K562 (cell line): Measurements from ENCODE around the gene OR2T29. TPM values are rescaled to one million over a fixed set of nuclear protein-coding genes. Genes with fewer than 3 reads are reported as not detected.

ENCODE experiments used
- ATAC-seq: fragments of 200-7000 bp; cut with Tn5 transposase; 3 replicates; pipeline ENCODE4 v1.9.1; 2020; ENCODE audit warnings: moderate library complexity
- BruUV-seq: library from RNA; stranded (reverse); fragments of 400-500 nt; replicated peaks from 2 replicates; lab custom pipeline; 2021; lab: Mats Ljungman, UMichigan
- CTCF ChIA-PET: fragments of 300-600 bp; formaldehyde crosslinking; extraction: SDS; loops from one replicate; lab custom pipeline; 2021; ENCODE audit warnings: low intra/inter-chr PET ratio; lab: Yijun Ruan, JAX
- POLR2A ChIA-PET: fragments of 300-600, 350-650 bp; sonication (Branson Sonifier 250); formaldehyde crosslinking; extraction: SDS; loops from one replicate; lab custom pipeline; 2021; ENCODE audit warnings: antibody characterized with exemption, inconsistent platforms; lab: Yijun Ruan, JAX
- DNase-seq, 4 experiments: peaks; one replicate each; pipeline versions ENCODE4 v3.0.0 to v3.0.0-alpha.2; 2011 to 2018; ENCODE audit warnings: low spot score in 3 of 4, mixed read lengths in 3 of 4; ENCODE audit errors: extremely low read depth in 1 of 4
- FAIRE-seq: peaks from 2 replicates; lab custom pipeline; 2011; peaks lifted over from hg19 to GRCh38; lab: Jason Lieb, UNC
- H2AFZ ChIP-seq: 2 replicates; pipeline ENCODE4 v1.6.0; 2011; ENCODE audit warnings: low read depth, low read length, control low read depth, inconsistent platforms
- H3K27ac ChIP-seq: fragments of 200-600 bp; 3 replicates; pipeline ENCODE4 v1.8.0; 2011; ENCODE audit warnings: low read depth, mild to moderate bottlenecking, control low read depth, inconsistent platforms, low read length, moderate library complexity, mixed read lengths; ENCODE audit errors: extremely low read depth
- H3K27me3 ChIP-seq, 2 experiments: fragments of 300-600 bp in 1 of 2; 2 replicates in 1 of 2; 3 replicates in 1 of 2; pipeline versions ENCODE4 v1.6.0 to v1.8.0; 2011; ENCODE audit warnings: inconsistent platforms in 2 of 2, low read length in 2 of 2, mild to moderate bottlenecking in 1 of 2, mixed read lengths in 1 of 2, moderate library complexity in 1 of 2; ENCODE audit not compliant: control insufficient read depth in 2 of 2, insufficient read depth in 2 of 2
- H3K36me3 ChIP-seq: fragments of 300-600 bp; 3 replicates; pipeline ENCODE4 v1.8.0; 2011; ENCODE audit warnings: mild to moderate bottlenecking, low read length, inconsistent platforms; ENCODE audit not compliant: control insufficient read depth, insufficient read depth
- H3K4me1 ChIP-seq, 2 experiments: fragments of 200-600 bp in 1 of 2; replicated peaks in 1 of 2; 2 replicates in 1 of 2; 3 replicates in 1 of 2; pipeline versions ENCODE4 v1.5.1 to v1.8.0; 2011; ENCODE audit warnings: inconsistent platforms in 2 of 2, low read length in 2 of 2, mild to moderate bottlenecking in 1 of 2, mixed read lengths in 1 of 2, moderate library complexity in 1 of 2; ENCODE audit not compliant: control insufficient read depth in 2 of 2, insufficient read depth in 2 of 2
- H3K4me2 ChIP-seq: 2 replicates; pipeline ENCODE4 v1.6.1; 2011; ENCODE audit warnings: low read length, control low read depth, inconsistent platforms, mixed read lengths; ENCODE audit not compliant: insufficient read depth
- H3K4me3 ChIP-seq: fragments of 200-600 bp; sonication (generic), shearing (Covaris generic); 2 replicates; pipeline ENCODE4 v1.5.1; 2016; ENCODE audit warnings: control low read depth, inconsistent platforms
- H3K79me2 ChIP-seq: fragments of 200-600 bp; 3 replicates; pipeline ENCODE4 v1.8.0; 2011; ENCODE audit warnings: low read length, inconsistent platforms; ENCODE audit not compliant: control insufficient read depth, insufficient read depth
- H3K9ac ChIP-seq, 2 experiments: 2 replicates each; pipeline versions ENCODE4 v1.6.0 to v1.6.1; 2011; ENCODE audit warnings: low read depth in 2 of 2, low read length in 2 of 2, control low read depth in 1 of 2, inconsistent platforms in 1 of 2, mild to moderate bottlenecking in 1 of 2, mixed read lengths in 1 of 2; ENCODE audit not compliant: insufficient read depth in 1 of 2
- H3K9me1 ChIP-seq: one replicate; pipeline ENCODE4 v1.6.0; 2011; ENCODE audit warnings: inconsistent platforms, mild to moderate bottlenecking, low read length, moderate library complexity; ENCODE audit not compliant: control insufficient read depth, insufficient read depth
- H3K9me3 ChIP-seq: replicated peaks from 2 replicates; pipeline ENCODE4 v1.5.1; 2011; ENCODE audit warnings: low read depth, low read length, inconsistent platforms; ENCODE audit not compliant: control insufficient read depth, insufficient read depth
- H4K20me1 ChIP-seq: replicated peaks from 2 replicates; pipeline ENCODE4 v1.6.1; 2011; ENCODE audit warnings: low read length, inconsistent platforms, mixed read lengths; ENCODE audit not compliant: control insufficient read depth, insufficient read depth
- ARID2 ChIP-seq: fragments of 450-650 bp; IDR thresholded peaks from 2 replicates; pipeline ENCODE4 v1.6.1; 2017; ENCODE audit warnings: antibody characterized with exemption, mild to moderate bottlenecking
- HNRNPUL1 ChIP-seq: fragments of 200-400 bp; formaldehyde crosslinking; IDR thresholded peaks from 2 replicates; pipeline ENCODE4 v1.6.1; 2017; ENCODE audit warnings: low read length
- MAFG ChIP-seq: fragments of 450-650 bp; conservative IDR thresholded peaks from 2 replicates; pipeline ENCODE4 v1.6.1; 2016; ENCODE audit warnings: missing genetic modification characterization, missing compliant biosample characterization
- NONO ChIP-seq, 2 experiments: fragments of 200-400 bp in 1 of 2; fragments of 450-650 bp in 1 of 2; formaldehyde crosslinking in 1 of 2; IDR thresholded peaks; 2 replicates each; pipeline ENCODE4 v1.6.1; 2017; ENCODE audit warnings: low read depth in 2 of 2, mild to moderate bottlenecking in 2 of 2, moderate library complexity in 2 of 2, low read length in 1 of 2
- PHB2 ChIP-seq: fragments of 450-650 bp; IDR thresholded peaks from 2 replicates; pipeline ENCODE4 v1.6.1; 2017; ENCODE audit warnings: low read depth
- ZHX1 ChIP-seq: fragments of 150-350 bp; conservative IDR thresholded peaks from 2 replicates; pipeline ENCODE4 v1.6.1; 2014; ENCODE audit warnings: low read length
- ZNF75A ChIP-seq: fragments of 450-650 bp; formaldehyde crosslinking; IDR thresholded peaks from 2 replicates; pipeline ENCODE4 v1.4.0; 2020; ENCODE audit warnings: mild to moderate bottlenecking
- WGBS: fragments of 100-300 bp; shearing (Covaris generic); methylation state at CpG from one replicate; pipeline ENCODE4 v1.1.6; 2016; ENCODE audit warnings: low coverage, mixed read lengths; ENCODE audit not compliant: insufficient coverage; ENCODE audit errors: missing lambda C conversion rate; 5-methylcytosine and 5-hydroxymethylcytosine counted together
- in situ Hi-C: fragments of 300-500 bp; cut with MboI; formaldehyde crosslinking; loops from 4 replicates; pipeline ENCODE4 v1.15.0; 2018; ENCODE audit warnings: inconsistent platforms, mixed read lengths
- intact Hi-C: fragments of 100-400 bp; cut with micrococcal nuclease; formaldehyde crosslinking; loops from 2 replicates; pipeline ENCODE4 v1.14.2; 2022
- polyA plus RNA-seq, 8 experiments: library from polyadenylated mRNA; depleted of rRNA in 4 of 8; stranded (reverse) in 5 of 8; unstranded in 3 of 8; fragments of >200 nt; fragmentation: Nextera tagmentation in 2 of 8; fragmentation: Illumina TruSeq in 1 of 8; extraction: Ambion mirVana in 2 of 8; extraction: Trizol in 1 of 8; gene quantifications; 2 replicates each; pipeline versions ENCODE4 v1.2.1 to v1.2.3, GENCODE V29; 2011 to 2014; ENCODE audit warnings: inconsistent platforms in 1 of 8, missing spikeins in 1 of 8
- total RNA-seq, 7 experiments: library from RNA; depleted of rRNA in 6 of 7; stranded (reverse); fragments of >200 nt in 6 of 7; fragmentation: Illumina TruSeq in 2 of 7; extraction: Trizol in 2 of 7; gene quantifications; 2 replicates each; pipeline versions ENCODE4 v1.2.1 to v1.2.3, GENCODE V29; 2011 to 2021; ENCODE audit warnings: low replicate concordance in 1 of 7
- TF ChIP-seq, protein P1 (sequence below), 2 experiments: fragments of 450-650 bp; formaldehyde crosslinking in 1 of 2; IDR thresholded peaks; 2 replicates each; pipeline versions ENCODE4 v1.4.0 to v1.6.1; 2014 to 2020; ENCODE audit warnings: mild to moderate bottlenecking in 2 of 2, borderline replicate concordance in 1 of 2, low read depth in 1 of 2
- TF ChIP-seq, protein P2 (sequence below): fragments of 200-400 bp; formaldehyde crosslinking; IDR thresholded peaks from 2 replicates; pipeline ENCODE4 v1.6.1; 2017; ENCODE audit warnings: mild to moderate bottlenecking, low read depth, low read length, moderate library complexity

Gene OR2T29
- total and polyA plus RNA-seq, 9 of the 15 experiments (the other 6 are each of a cell fraction or from before 2014, with no cell fraction given): not detected

DNA sequence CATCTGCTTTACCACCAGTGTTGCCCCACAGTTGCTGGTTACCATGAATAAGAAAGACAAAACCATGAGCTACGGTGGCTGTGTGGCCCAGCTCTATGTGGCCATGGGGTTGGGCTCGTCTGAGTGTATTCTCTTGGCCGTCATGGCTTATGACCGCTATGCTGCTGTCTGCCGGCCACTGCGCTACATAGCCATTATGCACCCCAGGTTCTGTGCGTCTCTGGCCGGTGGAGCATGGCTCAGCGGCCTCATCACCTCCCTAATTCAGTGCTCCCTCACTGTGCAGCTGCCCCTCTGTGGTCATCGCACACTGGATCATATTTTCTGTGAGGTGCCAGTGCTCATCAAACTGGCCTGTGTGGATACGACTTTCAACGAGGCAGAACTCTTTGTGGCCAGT lies 40.7 kb downstream of the OR2T29 start:
- Histone ChIP-seq H3K9ac (no peak overlapping the region), H3K9me3 (no peaks in the 10 kb centered on the region), H3K4me3 (no peak overlapping the region), H3K9me1 (no peaks in the 10 kb centered on the region), H3K27me3 (no peaks in the 10 kb centered on the region), H3K36me3 (no peaks in the 10 kb centered on the region), H4K20me1 (no peaks in the 10 kb centered on the region), H3K4me1 (no peaks in the 10 kb centered on the region), H3K4me2 (no peak overlapping the region), H2AFZ (no peak overlapping the region), H3K27ac (no peak overlapping the region), H3K79me2 (no peaks in the 10 kb centered on the region)
- no peak for FAIRE-seq
- CTCF ChIA-PET: no interaction called here
- in situ Hi-C loops: no loop called here
- ATAC-seq: no peak
- DNase-seq: no peak
- no TSS peak for BruUV-seq
- under 1% methylated on average over 12 of the region's 12 CpGs for WGBS
- intact Hi-C loops: loop anchor here (10.0 kb wide), 1 partner anchor 57 kb away; no protein-coding TSS in a partner anchor
- POLR2A ChIA-PET: no interaction called here
- TF ChIP-seq ZHX1: no peak
- TF ChIP-seq, protein P1, sequence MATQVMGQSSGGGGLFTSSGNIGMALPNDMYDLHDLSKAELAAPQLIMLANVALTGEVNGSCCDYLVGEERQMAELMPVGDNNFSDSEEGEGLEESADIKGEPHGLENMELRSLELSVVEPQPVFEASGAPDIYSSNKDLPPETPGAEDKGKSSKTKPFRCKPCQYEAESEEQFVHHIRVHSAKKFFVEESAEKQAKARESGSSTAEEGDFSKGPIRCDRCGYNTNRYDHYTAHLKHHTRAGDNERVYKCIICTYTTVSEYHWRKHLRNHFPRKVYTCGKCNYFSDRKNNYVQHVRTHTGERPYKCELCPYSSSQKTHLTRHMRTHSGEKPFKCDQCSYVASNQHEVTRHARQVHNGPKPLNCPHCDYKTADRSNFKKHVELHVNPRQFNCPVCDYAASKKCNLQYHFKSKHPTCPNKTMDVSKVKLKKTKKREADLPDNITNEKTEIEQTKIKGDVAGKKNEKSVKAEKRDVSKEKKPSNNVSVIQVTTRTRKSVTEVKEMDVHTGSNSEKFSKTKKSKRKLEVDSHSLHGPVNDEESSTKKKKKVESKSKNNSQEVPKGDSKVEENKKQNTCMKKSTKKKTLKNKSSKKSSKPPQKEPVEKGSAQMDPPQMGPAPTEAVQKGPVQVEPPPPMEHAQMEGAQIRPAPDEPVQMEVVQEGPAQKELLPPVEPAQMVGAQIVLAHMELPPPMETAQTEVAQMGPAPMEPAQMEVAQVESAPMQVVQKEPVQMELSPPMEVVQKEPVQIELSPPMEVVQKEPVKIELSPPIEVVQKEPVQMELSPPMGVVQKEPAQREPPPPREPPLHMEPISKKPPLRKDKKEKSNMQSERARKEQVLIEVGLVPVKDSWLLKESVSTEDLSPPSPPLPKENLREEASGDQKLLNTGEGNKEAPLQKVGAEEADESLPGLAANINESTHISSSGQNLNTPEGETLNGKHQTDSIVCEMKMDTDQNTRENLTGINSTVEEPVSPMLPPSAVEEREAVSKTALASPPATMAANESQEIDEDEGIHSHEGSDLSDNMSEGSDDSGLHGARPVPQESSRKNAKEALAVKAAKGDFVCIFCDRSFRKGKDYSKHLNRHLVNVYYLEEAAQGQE (IDR thresholded peaks at IDR 0.05; ENCODE audit: borderline replicate concordance): no peak
- TF ChIP-seq, protein P1 (CRISPR knock-in tag; IDR thresholded peaks at IDR 0.05; ENCODE audit: low read depth): no peak
- no peak for TF ChIP-seq ARID2
- TF ChIP-seq MAFG (tag): no peak
- no peak for TF ChIP-seq PHB2
- TF ChIP-seq ZNF75A (CRISPR knock-in tag): no peak
- TF ChIP-seq, protein P2, sequence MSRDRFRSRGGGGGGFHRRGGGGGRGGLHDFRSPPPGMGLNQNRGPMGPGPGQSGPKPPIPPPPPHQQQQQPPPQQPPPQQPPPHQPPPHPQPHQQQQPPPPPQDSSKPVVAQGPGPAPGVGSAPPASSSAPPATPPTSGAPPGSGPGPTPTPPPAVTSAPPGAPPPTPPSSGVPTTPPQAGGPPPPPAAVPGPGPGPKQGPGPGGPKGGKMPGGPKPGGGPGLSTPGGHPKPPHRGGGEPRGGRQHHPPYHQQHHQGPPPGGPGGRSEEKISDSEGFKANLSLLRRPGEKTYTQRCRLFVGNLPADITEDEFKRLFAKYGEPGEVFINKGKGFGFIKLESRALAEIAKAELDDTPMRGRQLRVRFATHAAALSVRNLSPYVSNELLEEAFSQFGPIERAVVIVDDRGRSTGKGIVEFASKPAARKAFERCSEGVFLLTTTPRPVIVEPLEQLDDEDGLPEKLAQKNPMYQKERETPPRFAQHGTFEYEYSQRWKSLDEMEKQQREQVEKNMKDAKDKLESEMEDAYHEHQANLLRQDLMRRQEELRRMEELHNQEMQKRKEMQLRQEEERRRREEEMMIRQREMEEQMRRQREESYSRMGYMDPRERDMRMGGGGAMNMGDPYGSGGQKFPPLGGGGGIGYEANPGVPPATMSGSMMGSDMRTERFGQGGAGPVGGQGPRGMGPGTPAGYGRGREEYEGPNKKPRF: no peak
- no peak for TF ChIP-seq NONO (IDR thresholded peaks at IDR 0.05; ENCODE audit: low read depth in 2 of 2, low read length in 1 of 2)
- no peak for TF ChIP-seq HNRNPUL1
